H1 (cell line): ENCODE data around the gene EIF2A. TPM values are rescaled to one million over a fixed set of nuclear protein-coding genes. Genes with fewer than 3 reads are reported as not detected.

Experiments used
- CTCF ChIA-PET: fragments of 300-600 bp; sonication (Branson Sonifier 250); formaldehyde crosslinking; loops from one replicate; lab custom pipeline; 2021; ENCODE audit not compliant: partially characterized antibody; lab: Charles Lee
- POLR2A ChIA-PET: fragments of 300-600 bp; sonication (Branson Sonifier 250); formaldehyde crosslinking; loops from one replicate; lab custom pipeline; 2021; ENCODE audit warnings: inconsistent platforms; ENCODE audit not compliant: partially characterized antibody; lab: Charles Lee
- DNase-seq, 2 experiments: peaks; one replicate each; pipeline versions ENCODE4 v3.0.0 to v3.0.0-alpha.2; 2010 to 2022; ENCODE audit warnings: low spot score in 2 of 2, low read depth in 1 of 2, mixed read lengths in 1 of 2
- FAIRE-seq: peaks from 2 replicates; lab custom pipeline; 2011; peaks lifted over from hg19 to GRCh38; lab: Jason Lieb, UNC
- H2AFZ ChIP-seq: 2 replicates; pipeline ENCODE4 v1.8.1; 2012; ENCODE audit warnings: low read length, inconsistent platforms
- H2AK5ac ChIP-seq: 2 replicates; pipeline ENCODE4 v1.6.1; 2013; ENCODE audit warnings: low read depth, low read length
- H2BK120ac ChIP-seq: replicated peaks from 2 replicates; pipeline ENCODE3; 2013; ENCODE audit warnings: low read depth, low read length, inconsistent platforms
- H2BK12ac ChIP-seq: 2 replicates; pipeline ENCODE4 v1.6.1; 2013; ENCODE audit warnings: low read depth, low read length
- H2BK15ac ChIP-seq: 2 replicates; pipeline ENCODE4 v1.6.1; 2013; ENCODE audit warnings: low read length
- H2BK20ac ChIP-seq: 2 replicates; pipeline ENCODE4 v1.6.1; 2013; ENCODE audit warnings: low read length
- H2BK5ac ChIP-seq: 2 replicates; pipeline ENCODE4 v1.6.1; 2013; ENCODE audit warnings: low read depth, low read length
- H3K14ac ChIP-seq: 2 replicates; pipeline ENCODE4 v1.6.1; 2013; ENCODE audit warnings: inconsistent platforms; ENCODE audit not compliant: insufficient read length
- H3K18ac ChIP-seq: 2 replicates; pipeline ENCODE4 v1.6.1; 2013; ENCODE audit warnings: low read length; ENCODE audit errors: extremely low read depth
- H3K23ac ChIP-seq: 2 replicates; pipeline ENCODE4 v1.6.1; 2013; ENCODE audit warnings: inconsistent platforms; ENCODE audit not compliant: insufficient read length
- H3K23me2 ChIP-seq: 2 replicates; pipeline ENCODE4 v1.6.1; 2013; ENCODE audit warnings: low read depth, low read length
- H3K27ac ChIP-seq: 2 replicates; pipeline ENCODE4 v1.6.1; 2011; ENCODE audit warnings: low read depth, low read length, inconsistent platforms
- H3K27me3 ChIP-seq, 4 experiments: replicated peaks in 1 of 4; 1 replicate in 1 of 4; 2 replicates in 3 of 4; pipeline versions ENCODE4 v1.6.1 to v1.8.1; 2011 to 2013; ENCODE audit warnings: low read length in 3 of 4, mild to moderate bottlenecking in 3 of 4, inconsistent platforms in 2 of 4, mixed read lengths in 2 of 4, moderate library complexity in 1 of 4; ENCODE audit not compliant: control insufficient read depth in 3 of 4, insufficient read depth in 3 of 4; ENCODE audit errors: extremely low read depth in 1 of 4
- H3K36me3 ChIP-seq, 4 experiments: 2 replicates each; pipeline versions ENCODE4 v1.6.1 to v1.8.1; 2011 to 2013; ENCODE audit warnings: mild to moderate bottlenecking in 4 of 4, low read length in 3 of 4, moderate library complexity in 2 of 4, control low read depth in 1 of 4, inconsistent platforms in 1 of 4; ENCODE audit not compliant: insufficient read depth in 4 of 4, control insufficient read depth in 2 of 4
- H3K4ac ChIP-seq: replicated peaks from 2 replicates; pipeline ENCODE3; 2013; ENCODE audit warnings: low read length, low read depth, mixed read lengths, inconsistent platforms; ENCODE audit not compliant: insufficient read length
- H3K4me1 ChIP-seq, 4 experiments: replicated peaks in 1 of 4; 1 replicate in 1 of 4; 2 replicates in 3 of 4; pipeline versions ENCODE4 v1.6.1 to v1.8.1; 2011 to 2013; ENCODE audit warnings: low read length in 3 of 4, inconsistent platforms in 2 of 4, mixed read lengths in 1 of 4; ENCODE audit not compliant: insufficient read depth in 4 of 4, control insufficient read depth in 3 of 4
- H3K4me2 ChIP-seq, 2 experiments: 2 replicates each; pipeline versions ENCODE4 v1.6.1 to v1.8.1; 2011 to 2013; ENCODE audit warnings: low read depth in 2 of 2, low read length in 2 of 2, control low read depth in 1 of 2, inconsistent platforms in 1 of 2, mild to moderate bottlenecking in 1 of 2; ENCODE audit not compliant: insufficient read depth in 1 of 2
- H3K4me3 ChIP-seq, 4 experiments: fragments of 200-600, 300-600 bp in 1 of 4; sonication (generic), shearing (Covaris generic), sonication (Bioruptor Twin) in 1 of 4; 2 replicates each; pipeline versions ENCODE4 v1.5.1 to v1.8.1; 2011 to 2016; ENCODE audit warnings: low read length in 4 of 4, low read depth in 3 of 4, control low read depth in 2 of 4, inconsistent platforms in 2 of 4, mild to moderate bottlenecking in 2 of 4, mixed read lengths in 1 of 4, moderate library complexity in 1 of 4; ENCODE audit not compliant: insufficient read depth in 2 of 4; ENCODE audit errors: extremely low read depth in 1 of 4
- H3K56ac ChIP-seq: replicated peaks from 2 replicates; pipeline ENCODE3; 2013; ENCODE audit warnings: low read depth, mild to moderate bottlenecking, mixed read lengths, low read length, inconsistent platforms; ENCODE audit not compliant: insufficient read length
- H3K79me1 ChIP-seq: 2 replicates; pipeline ENCODE4 v1.6.1; 2013; ENCODE audit warnings: low read depth, low read length, control low read depth
- H3K79me2 ChIP-seq, 2 experiments: 2 replicates each; pipeline versions ENCODE4 v1.6.1 to v1.8.1; 2012 to 2013; ENCODE audit warnings: low read length in 2 of 2, mild to moderate bottlenecking in 2 of 2, inconsistent platforms in 1 of 2; ENCODE audit not compliant: insufficient read depth in 2 of 2, control insufficient read depth in 1 of 2
- H3K9ac ChIP-seq, 4 experiments: replicated peaks in 1 of 4; 1 replicate in 1 of 4; 2 replicates in 3 of 4; pipeline versions ENCODE4 v1.6.1 to v1.8.1; 2011 to 2013; ENCODE audit warnings: low read depth in 3 of 4, low read length in 3 of 4, control low read depth in 2 of 4, mild to moderate bottlenecking in 2 of 4, moderate library complexity in 2 of 4, inconsistent platforms in 1 of 4; ENCODE audit errors: extremely low read depth in 1 of 4
- H3K9me3 ChIP-seq, 2 experiments: 2 replicates each; pipeline versions ENCODE4 v1.6.1 to v1.8.1; 2012 to 2013; ENCODE audit warnings: mild to moderate bottlenecking in 2 of 2, moderate library complexity in 2 of 2, control low read depth in 1 of 2, inconsistent platforms in 1 of 2, low read depth in 1 of 2, low read length in 1 of 2, mixed read lengths in 1 of 2; ENCODE audit not compliant: insufficient read depth in 2 of 2
- H4K20me1 ChIP-seq, 2 experiments: replicated peaks in 1 of 2; 2 replicates each; pipeline versions ENCODE3 to v1.8.1; 2011 to 2013; ENCODE audit warnings: inconsistent platforms in 2 of 2, low read length in 2 of 2, mild to moderate bottlenecking in 1 of 2; ENCODE audit not compliant: insufficient read depth in 2 of 2, control insufficient read depth in 1 of 2
- H4K5ac ChIP-seq: 2 replicates; pipeline ENCODE4 v1.6.1; 2013; ENCODE audit warnings: low read length, low read depth, mixed read lengths, inconsistent platforms; ENCODE audit not compliant: insufficient read length
- H4K8ac ChIP-seq: 2 replicates; pipeline ENCODE4 v1.8.0; 2013; ENCODE audit warnings: mild to moderate bottlenecking, moderate library complexity, low read length, inconsistent platforms; ENCODE audit not compliant: insufficient read depth; ENCODE audit errors: extremely low read depth
- H4K91ac ChIP-seq: replicated peaks from 2 replicates; pipeline ENCODE3; 2013; ENCODE audit warnings: low read length, mixed read lengths, inconsistent platforms; ENCODE audit not compliant: insufficient read length
- CREB1 ChIP-seq: IDR thresholded peaks from 2 replicates; pipeline ENCODE4 v1.6.1; 2012; ENCODE audit warnings: inconsistent platforms
- TEAD4 ChIP-seq: IDR thresholded peaks from 2 replicates; pipeline ENCODE4 v1.6.1; 2012; ENCODE audit warnings: low read depth, low read length, inconsistent platforms, mixed read lengths
- WGBS, 2 experiments: shearing (Covaris generic) in 1 of 2; methylation state at CpG; one replicate each; pipeline versions ENCODE4 v1.1.6 to v1.1.7; 2013 to 2015; ENCODE audit warnings: low lambda C conversion rate in 2 of 2, mixed read lengths in 2 of 2, inconsistent platforms in 1 of 2, low coverage in 1 of 2, missing lambda C conversion rate in 1 of 2; ENCODE audit not compliant: insufficient replicate concordance in 2 of 2, insufficient coverage in 1 of 2, insufficient read length in 1 of 2; ENCODE audit errors: extremely low coverage in 1 of 2, missing lambda C conversion rate in 1 of 2; 5-methylcytosine and 5-hydroxymethylcytosine counted together
- polyA plus RNA-seq, 7 experiments: library from polyadenylated mRNA; depleted of rRNA in 3 of 7; stranded (reverse) in 5 of 7; unstranded in 2 of 7; fragments of >200 nt in 5 of 7; fragments of 200-250 nt in 2 of 7; gene quantifications; 1 replicate in 5 of 7; 2 replicates in 1 of 7; 4 replicates in 1 of 7; pipeline versions ENCODE4 v1.2.1 to v1.2.3, GENCODE V29; 2011 to 2013; ENCODE audit warnings: missing spikeins in 2 of 7, mixed read lengths in 2 of 7
- total RNA-seq: library from RNA; stranded (reverse); fragmentation: NEBNext Ultra II Directional; extraction: Animal tissue kit (Norgen Biotek cat#: 25700); gene quantifications from 2 replicates; pipeline ENCODE4 v1.2.1, GENCODE V29; 2021

EIF2A gene
- total and polyA plus RNA-seq, 2 of the 8 experiments (the other 6 are each of a cell fraction or from before 2014, with no cell fraction given): 59.3 to 91.6 TPM

- H4K5ac ChIP-seq: no peak overlapping the region
- H2BK12ac ChIP-seq: no peak overlapping the region
- H4K20me1 ChIP-seq: no peaks in the 10 kb centered on the region
- H3K9me3 ChIP-seq: peaks cover 0 to under 1% of the 10 kb centered on the region in 2 experiments; a peak in 1 of 4 replicates
- no peak overlapping the region for H2BK120ac ChIP-seq
- no peaks in the 10 kb centered on the region for H3K36me3 ChIP-seq
- H3K56ac ChIP-seq: no peak overlapping the region
- H3K79me1 ChIP-seq: no peaks in the 10 kb centered on the region
- FAIRE-seq (no peak), DNase-seq (no peak)
- H3K23me2 ChIP-seq: no peaks in the 10 kb centered on the region
- ChIA-PET CTCF (interaction anchor here (0.6 kb wide), 3 partner anchors 28 to 758 kb away, joined by 3 read pairs; no protein-coding TSS in a partner anchor), POLR2A (interaction anchor here (0.6 kb wide), 1 partner anchor 15 kb away, joined by 3 read pairs; no protein-coding TSS in a partner anchor)
- H4K8ac ChIP-seq: no peak overlapping the region
- no peak overlapping the region for H3K4ac ChIP-seq
- TF ChIP-seq CREB1 (no peak), TEAD4 (peak; percentile 29; the same call in 1 of the 2 replicates)
- H3K18ac ChIP-seq: no peak overlapping the region
- no peak overlapping the region for H3K9ac ChIP-seq
- H2AK5ac ChIP-seq: no peak overlapping the region
- no peak overlapping the region for H4K91ac ChIP-seq
- no peak overlapping the region for H3K27ac ChIP-seq
- H3K27me3 ChIP-seq: no peaks in the 10 kb centered on the region
- no peak overlapping the region for H3K4me2 ChIP-seq
- no peak overlapping the region for H3K23ac ChIP-seq
- H2AFZ ChIP-seq: no peak overlapping the region
- no peak overlapping the region for H2BK15ac ChIP-seq
- no peaks in the 10 kb centered on the region for H3K79me2 ChIP-seq
- no peak overlapping the region for H3K14ac ChIP-seq
- no peak overlapping the region for H2BK20ac ChIP-seq
- no peak overlapping the region for H3K4me3 ChIP-seq
- H2BK5ac ChIP-seq: no peak overlapping the region
- WGBS, 2 experiments: 87% methylated on average over 2 of the region's 2 CpGs; no CpG with 5 or more reads in 1 of the 2 experiments
- H3K4me1 ChIP-seq: peaks cover 0 to 4% (median 0%) of the 10 kb centered on the region in 4 experiments; a peak in 3 of 7 replicates
These were observed 23.0 kb upstream of the EIF2A start for GRCh38 chr3:150523538-150523937.
